CD4-positive, alpha-beta memory T cell (primary cell): ENCODE results near the gene CARD14. TPM values are rescaled to one million over a fixed set of nuclear protein-coding genes. Genes with fewer than 3 reads are reported as not detected.

Experiments used
- CTCF ChIA-PET: fragments of 350-600 bp; sonication (Branson Sonifier 250); formaldehyde crosslinking; loops from one replicate; lab custom pipeline; 2021; ENCODE audit warnings: inconsistent platforms; ENCODE audit not compliant: partially characterized antibody; lab: Charles Lee
- POLR2A ChIA-PET: fragments of 350-600 bp; sonication (Branson Sonifier 250); formaldehyde crosslinking; loops from one replicate; lab custom pipeline; 2021; ENCODE audit not compliant: partially characterized antibody; lab: Charles Lee
- DNase-seq, 5 donors: peaks; one replicate each; pipeline versions ENCODE4 v3.0.0 to v3.0.0-alpha.2; 2020 to 2022; ENCODE audit warnings: mixed read lengths in 1 of 5
- H3K27ac ChIP-seq: one replicate; pipeline ENCODE4 v1.7.0; 2013; ENCODE audit warnings: low read depth, low read length
- H3K27me3 ChIP-seq: 2 replicates; pipeline ENCODE4 v1.7.0; 2013; ENCODE audit warnings: mild to moderate bottlenecking, low read length, moderate library complexity; ENCODE audit not compliant: insufficient read depth
- H3K36me3 ChIP-seq: 2 replicates; pipeline ENCODE4 v1.7.0; 2013; ENCODE audit warnings: mild to moderate bottlenecking, low read length, moderate library complexity; ENCODE audit not compliant: insufficient read depth
- H3K4me1 ChIP-seq: 2 replicates; pipeline ENCODE4 v1.7.0; 2013; ENCODE audit warnings: mild to moderate bottlenecking, low read length, moderate library complexity; ENCODE audit not compliant: insufficient read depth
- H3K4me3 ChIP-seq, 2 donors: one replicate each; pipeline ENCODE4 v1.7.0; 2013; ENCODE audit warnings: low read length in 2 of 2, mild to moderate bottlenecking in 1 of 2
- H3K9me3 ChIP-seq, 2 donors: one replicate each; pipeline ENCODE4 v1.7.0; 2013; ENCODE audit warnings: low read length in 2 of 2, control low read depth in 1 of 2; ENCODE audit not compliant: control insufficient read depth in 1 of 2
- H3K27ac Mint-ChIP-seq, 7 donors: one replicate each; pipeline ENCODE4 v1.8.0; 2020 to 2021; ENCODE audit warnings: mixed read lengths in 7 of 7, mild to moderate bottlenecking in 6 of 7, inconsistent platforms in 3 of 7, moderate library complexity in 3 of 7
- H3K27me3 Mint-ChIP-seq, 2 donors: one replicate each; pipeline ENCODE4 v1.8.0; 2020 to 2021; ENCODE audit warnings: mixed read lengths in 2 of 2
- H3K36me3 Mint-ChIP-seq, 2 donors: one replicate each; pipeline ENCODE4 v1.8.0; 2020 to 2021; ENCODE audit warnings: mixed read lengths in 2 of 2, inconsistent platforms in 1 of 2, mild to moderate bottlenecking in 1 of 2
- H3K4me1 Mint-ChIP-seq, 4 donors: one replicate each; pipeline ENCODE4 v1.8.0; 2020 to 2021; ENCODE audit warnings: mixed read lengths in 4 of 4, mild to moderate bottlenecking in 1 of 4
- H3K4me3 Mint-ChIP-seq, 8 donors: one replicate each; pipeline ENCODE4 v1.8.0; 2020 to 2021; ENCODE audit warnings: mixed read lengths in 8 of 8, mild to moderate bottlenecking in 7 of 8, moderate library complexity in 6 of 8, inconsistent platforms in 3 of 8
- H3K9me3 Mint-ChIP-seq, 8 donors: one replicate each; pipeline ENCODE4 v1.8.0; 2020 to 2021; ENCODE audit warnings: mixed read lengths in 8 of 8, mild to moderate bottlenecking in 5 of 8, inconsistent platforms in 3 of 8, moderate library complexity in 1 of 8
- intact Hi-C: fragments of 100-400 bp; cut with micrococcal nuclease; formaldehyde crosslinking; loops from one replicate; pipeline ENCODE4 v1.15.1; 2023
- polyA plus RNA-seq, 2 donors: library from polyadenylated mRNA; unstranded; fragments of 300-500 nt; fragmentation: Illumina TruSeq; gene quantifications; one replicate each; pipeline ENCODE4 v1.2.3, GENCODE V29; 2021
- total RNA-seq, 2 experiments: library from RNA; stranded (reverse); gene quantifications; one replicate each; pipeline ENCODE4 v1.2.3, GENCODE V29; 2021

Gene CARD14
- total and polyA plus RNA-seq, 4 experiments from 2014 or later: 0.07 to 0.09 TPM; not detected in 2

DNA sequence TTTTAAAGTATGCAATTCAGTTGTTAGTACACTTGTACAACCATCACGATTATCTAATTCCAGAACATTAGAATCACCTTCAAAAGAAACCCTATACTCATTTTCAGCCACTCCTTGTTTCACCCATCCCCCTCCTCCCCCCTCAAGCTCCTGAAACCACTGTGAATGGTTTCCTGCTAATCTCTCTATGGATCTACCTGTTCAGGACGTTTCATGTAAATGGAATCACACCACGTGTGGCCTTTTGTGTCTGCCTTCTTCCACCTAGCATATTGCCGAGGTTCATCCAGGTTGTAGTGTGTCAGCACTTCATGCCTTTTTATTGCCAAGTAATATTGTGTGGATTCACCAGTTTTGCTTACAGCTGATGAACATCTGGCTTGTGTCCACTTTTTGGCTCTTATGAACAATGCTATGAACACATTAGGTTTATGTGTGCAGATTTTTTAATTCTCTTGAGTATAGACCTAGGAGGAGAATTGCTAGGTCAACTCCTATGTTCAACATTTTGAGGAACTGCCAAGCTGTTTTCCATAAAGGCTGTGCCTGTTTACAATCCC, 40.7 kb upstream of the CARD14 start:
- Mint-ChIP-seq H3K27me3 (peaks cover 5 to 6% of the 10 kb centered on the region in 2 donors), H3K4me1 (no peaks in the 10 kb centered on the region), H3K4me3 (no peak overlapping the region), H3K27ac (no peak overlapping the region), H3K36me3 (peaks cover 8 to 9% of the 10 kb centered on the region in 2 donors), H3K9me3 (no peaks in the 10 kb centered on the region)
- peaks cover 11% of the 10 kb centered on the region for H3K36me3 ChIP-seq
- ChIA-PET POLR2A (interaction anchor here (1.1 kb wide), 1 partner anchor 12 kb away, joined by 3 read pairs; no protein-coding TSS in a partner anchor), CTCF (no interaction called here)
- no peaks in the 10 kb centered on the region for H3K27me3 ChIP-seq
- H3K9me3 ChIP-seq: no peaks in the 10 kb centered on the region
- no peaks in the 10 kb centered on the region for H3K4me1 ChIP-seq
- H3K4me3 ChIP-seq: no peak overlapping the region
- DNase-seq: no peak
- no peak overlapping the region for H3K27ac ChIP-seq
- intact Hi-C loops: no loop called here

DNA sequence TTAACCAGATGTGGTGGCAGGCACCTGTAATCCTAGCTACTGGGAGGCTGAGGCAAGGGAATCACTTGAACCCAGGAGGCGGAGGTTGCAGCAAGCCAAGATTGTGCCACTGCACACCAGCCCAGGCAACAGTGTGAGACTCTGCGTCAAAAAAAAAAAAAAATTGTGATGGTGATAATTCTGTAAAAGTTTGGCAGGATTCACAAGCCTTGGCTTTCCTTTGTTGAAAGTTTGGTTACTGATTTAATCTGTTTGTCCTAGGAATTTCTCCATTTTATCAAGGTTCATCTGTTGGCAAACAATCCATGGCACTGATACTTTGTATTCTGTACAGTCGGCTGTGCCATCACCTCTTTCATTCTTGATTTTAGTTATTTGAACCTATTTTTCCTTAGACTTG, 38.8 kb upstream of the CARD14 start:
- no peaks in the 10 kb centered on the region for H3K4me1 Mint-ChIP-seq
- H3K27ac ChIP-seq: no peak overlapping the region
- ChIA-PET CTCF (no interaction called here), POLR2A (no interaction called here)
- no peak for DNase-seq
- H3K4me1 ChIP-seq: no peaks in the 10 kb centered on the region
- intact Hi-C loops: no loop called here
- no peaks in the 10 kb centered on the region for H3K9me3 Mint-ChIP-seq
- peaks cover 18% of the 10 kb centered on the region for H3K36me3 ChIP-seq
- H3K27ac Mint-ChIP-seq: no peak overlapping the region
- no peaks in the 10 kb centered on the region for H3K9me3 ChIP-seq
- peaks cover 3 to 6% of the 10 kb centered on the region in 2 donors for H3K27me3 Mint-ChIP-seq
- H3K36me3 Mint-ChIP-seq: peaks cover 21 to 25% of the 10 kb centered on the region in 2 donors
- no peaks in the 10 kb centered on the region for H3K27me3 ChIP-seq
- H3K4me3 Mint-ChIP-seq: no peak overlapping the region
- H3K4me3 ChIP-seq: no peak overlapping the region

DNA sequence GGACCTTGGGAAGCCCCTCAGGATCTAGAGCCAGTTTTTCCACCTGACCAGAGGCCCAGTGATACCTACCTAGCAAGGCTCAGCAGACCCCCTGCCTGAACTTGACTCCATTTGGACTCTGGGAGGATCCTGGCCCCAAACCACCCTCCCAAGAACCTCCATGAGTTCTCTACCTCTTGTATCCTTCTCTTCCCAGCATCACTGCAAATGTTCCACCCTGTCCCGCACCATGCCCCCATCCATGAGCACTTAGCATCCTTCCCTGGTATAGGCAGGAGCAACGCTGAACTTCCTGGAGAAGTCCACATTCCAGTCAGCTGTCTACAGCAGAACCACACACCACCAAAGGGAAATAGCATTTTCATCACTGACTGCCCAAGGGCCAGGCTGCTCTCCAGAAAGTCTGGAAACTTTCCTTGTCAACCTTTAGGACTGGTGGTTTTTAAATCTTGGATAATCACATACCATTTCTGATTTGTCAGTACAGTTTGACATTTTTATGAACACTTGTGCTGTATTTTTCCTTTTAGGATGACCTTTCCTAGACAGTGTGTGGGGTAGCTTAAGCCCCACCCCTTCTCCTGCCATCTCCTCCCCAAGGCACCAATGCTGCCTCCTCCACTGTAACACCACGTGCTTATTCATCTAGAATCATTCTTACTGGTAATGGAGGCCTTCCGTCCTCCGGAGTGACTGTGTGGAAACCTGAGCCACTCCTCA, 36.8 kb upstream of the CARD14 start:
- H3K27me3 ChIP-seq: no peaks in the 10 kb centered on the region
- H3K27ac ChIP-seq: no peak overlapping the region
- H3K4me1 ChIP-seq: no peaks in the 10 kb centered on the region
- Mint-ChIP-seq H3K27me3 (peaks cover 0 to 4% of the 10 kb centered on the region in 2 donors), H3K9me3 (no peaks in the 10 kb centered on the region), H3K4me3 (no peak overlapping the region), H3K27ac (peak overlapping the region in 3 of 7 donors; percentile 43 to 72 (median 59)), H3K36me3 (peaks cover 38 to 44% of the 10 kb centered on the region in 2 donors), H3K4me1 (no peaks in the 10 kb centered on the region)
- ChIA-PET POLR2A (interaction anchor here (1.7 to 2.0 kb wide), 2 partner anchors 11 to 13 kb away, joined by 5 read pairs; partner anchors contain the start of gene EIF4A3), CTCF (no interaction called here)
- H3K9me3 ChIP-seq: no peaks in the 10 kb centered on the region
- H3K36me3 ChIP-seq: peaks cover 37% of the 10 kb centered on the region
- intact Hi-C loops: no loop called here
- DNase-seq: no peak
- H3K4me3 ChIP-seq: no peak overlapping the region

DNA sequence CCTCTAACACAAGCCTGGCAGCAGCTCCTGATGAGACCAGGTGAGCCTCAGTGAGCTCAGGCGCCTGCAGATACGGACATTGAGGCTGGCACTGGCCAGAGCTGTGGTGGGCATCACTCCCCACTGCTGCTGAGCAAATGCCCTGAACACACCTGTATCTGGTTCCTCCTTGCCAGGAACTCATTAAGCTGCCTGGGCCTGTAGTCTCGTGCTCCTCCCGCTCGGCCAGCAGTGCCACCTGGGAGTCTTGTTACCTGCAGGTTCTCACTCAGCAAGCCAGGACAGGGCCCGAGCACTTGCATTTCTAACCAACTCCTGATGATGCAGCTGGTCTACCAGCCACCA, 36.2 kb upstream of the CARD14 start:
- H3K27ac Mint-ChIP-seq: peak overlapping the region in 1 of 7 donors; percentile 43
- H3K36me3 Mint-ChIP-seq: peaks cover 44 to 50% of the 10 kb centered on the region in 2 donors
- CTCF ChIA-PET: interaction anchor here (1.1 kb wide), 1 partner anchor 12 kb away, joined by 4 read pairs; no protein-coding TSS in a partner anchor

DNA sequence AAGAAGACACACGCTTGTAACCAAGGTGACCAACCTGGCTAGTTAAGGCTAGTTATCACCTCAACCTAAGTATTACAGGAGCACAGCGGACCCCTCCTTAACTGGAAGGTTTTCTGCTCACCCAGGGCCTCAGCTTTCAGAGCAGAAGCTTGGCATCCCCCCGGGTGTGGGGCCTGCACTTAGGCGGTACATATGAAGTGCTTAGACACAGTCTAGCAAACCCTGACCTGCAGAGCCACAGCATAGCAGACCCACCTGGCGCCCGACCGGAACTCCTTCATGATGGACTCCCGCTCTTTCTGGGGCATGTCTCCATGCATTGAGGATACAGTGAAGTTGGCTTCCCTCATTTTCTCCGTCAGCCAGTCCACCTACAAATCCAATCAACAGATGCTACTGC, 32.7 kb upstream of the CARD14 start:
- Mint-ChIP-seq H3K27ac (no peak overlapping the region), H3K9me3 (peaks cover 0 to 2% (median 0%) of the 10 kb centered on the region in 8 donors), H3K4me1 (no peaks in the 10 kb centered on the region), H3K27me3 (no peaks in the 10 kb centered on the region), H3K36me3 (peaks cover 68 to 82% of the 10 kb centered on the region in 2 donors), H3K4me3 (no peak overlapping the region)
- no peak for DNase-seq
- no peaks in the 10 kb centered on the region for H3K9me3 ChIP-seq
- ChIA-PET CTCF (interaction anchor here (0.6 kb wide), 1 partner anchor 1271 kb away, joined by 3 read pairs; no protein-coding TSS in a partner anchor), POLR2A (no interaction called here)
- H3K36me3 ChIP-seq: peaks cover 76% of the 10 kb centered on the region
- H3K4me1 ChIP-seq: no peaks in the 10 kb centered on the region
- intact Hi-C loops: no loop called here
- H3K27me3 ChIP-seq: no peaks in the 10 kb centered on the region
- no peak overlapping the region for H3K4me3 ChIP-seq
- H3K27ac ChIP-seq: no peak overlapping the region

More for the DNA sequence above, 36.2 kb upstream of the CARD14 start:
- H3K27me3 Mint-ChIP-seq: peaks cover 0 to 4% of the 10 kb centered on the region in 2 donors
- no peaks in the 10 kb centered on the region for H3K27me3 ChIP-seq
- no peak overlapping the region for H3K4me3 ChIP-seq
- H3K4me1 Mint-ChIP-seq: no peaks in the 10 kb centered on the region
- H3K4me1 ChIP-seq: no peaks in the 10 kb centered on the region
- H3K27ac ChIP-seq: no peak overlapping the region
- intact Hi-C loops: no loop called here
- POLR2A ChIA-PET: interaction anchor here (1.7 to 2.0 kb wide), 2 partner anchors 10 to 13 kb away, joined by 5 read pairs; partner anchors contain the start of gene EIF4A3
- H3K4me3 Mint-ChIP-seq: no peak overlapping the region
- no peaks in the 10 kb centered on the region for H3K9me3 Mint-ChIP-seq
- H3K9me3 ChIP-seq: no peaks in the 10 kb centered on the region
- DNase-seq: no peak
- H3K36me3 ChIP-seq: peaks cover 42% of the 10 kb centered on the region

DNA sequence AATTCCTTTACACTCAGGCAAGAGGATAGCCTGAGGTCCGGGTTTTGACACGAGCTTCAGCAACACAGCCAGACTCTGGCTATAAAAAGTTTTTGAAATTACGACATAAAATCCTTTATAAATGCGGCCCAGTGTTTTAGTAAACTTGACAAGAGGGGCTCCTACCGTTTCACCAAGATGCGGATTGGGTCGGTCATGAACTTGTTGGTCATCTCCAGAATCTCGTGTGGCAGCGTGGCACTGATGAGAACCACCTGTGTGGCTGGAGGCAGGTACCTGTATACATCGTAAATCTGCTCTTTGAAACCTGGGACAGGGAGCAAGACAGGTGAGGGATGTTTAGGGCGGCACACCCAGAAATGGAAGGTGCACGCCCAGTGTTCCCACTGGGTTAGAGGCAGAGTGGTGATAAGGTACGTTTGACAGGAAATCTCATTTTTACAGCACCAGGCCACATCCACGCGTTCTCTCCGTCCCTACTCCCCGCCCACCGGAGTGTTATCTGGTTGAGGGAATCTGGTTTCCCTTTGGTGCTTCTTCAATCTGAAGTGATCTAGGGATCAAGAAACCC, 30.9 kb upstream of the CARD14 start:
- H3K4me3 ChIP-seq: no peak overlapping the region
- H3K4me1 Mint-ChIP-seq: no peaks in the 10 kb centered on the region
- H3K9me3 Mint-ChIP-seq: peaks cover 0 to 2% (median 0%) of the 10 kb centered on the region in 8 donors
- H3K4me1 ChIP-seq: no peaks in the 10 kb centered on the region
- POLR2A ChIA-PET: interaction anchor here (0.6 kb wide), 1 partner anchor 201 kb away, joined by 4 read pairs; no protein-coding TSS in a partner anchor
- peaks cover 84% of the 10 kb centered on the region for H3K36me3 ChIP-seq
- no peaks in the 10 kb centered on the region for H3K9me3 ChIP-seq
- intact Hi-C loops: no loop called here
- no peak overlapping the region for H3K4me3 Mint-ChIP-seq
- no peaks in the 10 kb centered on the region for H3K27me3 Mint-ChIP-seq
- no peak overlapping the region for H3K27ac ChIP-seq
- no peaks in the 10 kb centered on the region for H3K27me3 ChIP-seq
- no peak overlapping the region for H3K27ac Mint-ChIP-seq
- peaks cover 66 to 87% of the 10 kb centered on the region in 2 donors for H3K36me3 Mint-ChIP-seq
- CTCF ChIA-PET: interaction anchor here (1.4 to 3.4 kb wide), 2 partner anchors 37 to 56 kb away, joined by 3 to 11 read pairs; partner anchors contain the start of gene GAA
- no peak for DNase-seq
